Forelimb muscle (tissue), 1 donor: ENCODE data around the gene TLN1. TPM values are rescaled to one million over a fixed set of nuclear protein-coding genes. Genes with fewer than 3 reads are reported as not detected.

Experiments
- DNase-seq: peaks from one replicate; pipeline ENCODE4 v3.0.0-alpha.2; 2013; ENCODE audit warnings: low read depth
- polyA plus RNA-seq: library from polyadenylated mRNA; unstranded; fragments of 120-200 nt; gene quantifications from one replicate; pipeline ENCODE4 v1.2.1, GENCODE V29; 2013; ENCODE audit not compliant: insufficient read length

The TLN1 gene
- polyA plus RNA-seq, 1 donor, result 87.7 TPM

DNA sequence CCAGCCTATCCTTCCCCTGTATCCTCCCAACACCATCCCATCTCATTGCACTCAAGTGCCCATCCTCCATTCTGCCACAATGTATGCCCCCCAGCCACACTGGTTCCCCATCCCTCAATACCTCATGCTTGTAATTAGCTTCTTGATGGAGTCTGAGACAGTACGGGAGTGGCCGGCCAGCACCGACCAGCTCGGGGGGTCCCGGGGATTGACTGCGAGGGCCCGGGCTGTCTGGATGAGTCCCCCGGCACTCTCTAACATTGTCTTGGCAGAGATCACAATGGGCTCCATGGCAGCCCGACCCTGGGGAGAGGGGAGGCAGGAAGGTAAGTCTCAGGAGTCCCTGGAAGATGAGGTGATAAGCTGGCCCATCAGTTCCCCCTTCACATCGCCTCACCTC is 25.0 kb downstream of the TLN1 start:
- no peak for DNase-seq

DNA sequence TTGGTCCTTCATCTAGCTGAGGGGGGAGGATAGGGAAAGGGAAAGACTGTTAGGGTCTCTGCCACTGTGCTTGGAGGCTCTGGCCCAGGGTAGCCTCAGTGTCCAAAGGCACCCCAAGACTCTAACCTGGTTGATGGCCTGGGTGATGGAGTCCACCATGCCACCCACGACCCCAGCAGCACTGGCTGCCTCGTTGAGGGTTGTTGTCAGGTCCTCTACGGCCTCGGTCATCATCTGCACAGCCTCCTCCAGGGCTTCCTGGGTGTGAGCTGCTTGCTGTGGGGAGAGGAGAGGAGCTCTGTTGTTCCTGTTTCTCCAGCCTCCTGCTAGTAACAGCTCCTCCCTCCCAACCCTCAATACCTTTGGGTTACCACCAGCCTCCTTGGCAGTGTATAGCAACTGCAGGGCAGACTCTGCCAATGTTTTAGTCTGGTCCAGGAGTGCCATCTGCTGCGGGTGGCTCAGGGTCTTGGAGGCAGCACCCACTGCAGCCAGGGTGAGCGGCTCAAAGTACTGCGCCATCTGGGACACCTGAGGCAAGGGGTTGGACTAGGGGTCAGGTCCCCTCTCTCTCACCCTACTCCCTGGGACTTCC is 26.1 kb downstream of the TLN1 start:
- DNase-seq, result no peak

DNA sequence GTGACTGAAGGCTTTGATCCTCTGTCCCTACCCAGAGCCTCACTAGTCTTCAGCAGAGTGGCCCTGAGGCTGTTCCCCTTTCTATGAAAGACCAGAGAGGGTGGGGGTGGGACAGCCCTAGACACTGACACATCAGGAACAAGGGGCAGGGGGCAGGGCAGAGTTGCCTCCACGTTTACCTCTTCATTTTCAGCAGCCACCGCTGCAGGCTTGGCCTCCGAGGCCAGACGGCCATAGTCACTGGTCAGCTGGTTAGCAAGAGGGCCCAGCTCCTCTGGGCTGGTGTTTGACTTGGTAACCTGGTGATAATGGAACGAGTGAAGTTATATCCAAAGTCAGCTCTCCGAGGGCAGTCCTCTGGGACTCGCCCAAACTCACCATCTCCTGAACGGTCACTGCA is 26.6 kb downstream of the TLN1 start:
- no peak for DNase-seq

- no peak for DNase-seq
Measured at GRCh38 chr9:35703906-35704672, 27.9 kb downstream of the TLN1 start.

GRCh38 chr9:35702696-35703095 is 29.3 kb downstream of the TLN1 start:
- DNase-seq, result no peak

GRCh38 chr9:35700942-35701341 is 31.1 kb downstream of the TLN1 start:
- DNase-seq, result no peak

GRCh38 chr9:35700031-35700430 is 32.0 kb downstream of the TLN1 start:
- DNase-seq, result no peak

DNA sequence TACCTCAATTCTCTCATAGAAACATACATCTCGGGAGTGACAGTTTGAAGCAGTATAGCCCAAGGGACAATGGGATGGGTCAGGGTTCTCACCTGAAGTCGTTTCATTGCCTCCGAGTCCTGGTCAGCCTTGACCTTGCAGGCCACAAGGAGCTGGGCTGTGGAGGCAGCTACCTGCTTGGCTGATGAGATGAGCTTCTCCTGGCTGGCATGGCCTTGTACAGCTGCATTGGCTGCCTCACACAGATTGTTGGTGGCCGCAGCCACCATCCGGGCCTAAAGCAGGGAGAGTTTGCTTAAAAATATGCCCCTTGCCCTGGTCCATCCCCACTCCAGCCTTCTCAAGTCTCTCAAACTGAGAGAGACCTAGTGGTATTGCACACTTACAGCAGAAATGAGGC is 33.8 kb downstream of the TLN1 start:
- no peak for DNase-seq

GRCh38 chr9:35697486-35697885 is 34.5 kb downstream of the TLN1 start:
- no peak for DNase-seq

GRCh38 chr9:35696520-35697215 is 35.3 kb downstream of the TLN1 start:
- no peak for DNase-seq

DNA sequence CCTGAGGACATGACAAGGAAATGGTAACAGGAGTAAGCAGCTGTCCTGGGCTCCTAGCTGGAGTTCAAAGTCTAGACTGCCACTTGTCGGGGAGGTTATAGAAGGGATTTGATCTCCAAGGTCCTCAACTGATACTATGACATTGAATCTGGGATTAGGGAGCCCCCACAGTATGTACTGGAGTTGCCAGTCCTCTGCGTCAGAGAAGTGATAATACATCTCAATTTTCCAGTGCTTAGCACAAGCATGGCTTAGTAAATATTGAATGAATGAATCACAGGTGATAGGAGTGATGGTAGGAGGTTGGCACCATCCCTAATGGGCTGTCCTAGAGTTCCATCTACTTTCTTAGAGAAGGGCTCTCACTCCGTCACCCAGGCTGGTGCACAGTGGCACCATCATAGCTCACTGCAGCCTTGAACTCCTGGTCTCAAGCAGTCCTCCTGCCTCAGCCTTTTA is 36.0 kb downstream of the TLN1 start:
- DNase-seq, result no peak

DNA sequence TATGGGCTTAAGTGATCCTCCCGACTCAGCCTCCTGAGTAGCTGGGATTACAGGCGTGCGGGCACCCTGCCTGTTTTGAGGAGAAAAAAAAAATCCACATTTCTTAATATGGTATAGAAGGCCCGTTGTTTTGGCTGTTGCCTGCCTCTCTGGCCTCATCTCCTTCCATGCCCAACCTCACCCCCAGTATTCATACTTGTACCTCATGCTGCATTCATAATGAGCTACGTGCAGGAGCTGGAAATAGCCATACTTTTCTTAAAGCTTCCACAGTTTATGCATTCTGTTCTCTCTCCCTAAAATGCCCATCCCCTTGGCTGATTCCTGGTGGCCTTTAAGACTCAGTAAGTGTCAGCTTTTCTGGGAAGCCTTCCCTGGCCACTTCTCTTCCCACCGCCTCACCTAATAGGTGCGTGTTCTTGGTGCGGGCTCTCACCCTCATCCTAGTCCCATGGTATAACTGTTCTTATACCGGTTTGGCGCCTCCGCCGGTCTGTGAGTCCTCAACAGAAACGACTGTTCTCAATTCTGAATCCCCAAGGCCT is 40.2 kb downstream of the TLN1 start:
- no peak for DNase-seq

- DNase-seq, result no peak
Measured at GRCh38 chr9:35691334-35691650, 40.7 kb downstream of the TLN1 start.

DNA sequence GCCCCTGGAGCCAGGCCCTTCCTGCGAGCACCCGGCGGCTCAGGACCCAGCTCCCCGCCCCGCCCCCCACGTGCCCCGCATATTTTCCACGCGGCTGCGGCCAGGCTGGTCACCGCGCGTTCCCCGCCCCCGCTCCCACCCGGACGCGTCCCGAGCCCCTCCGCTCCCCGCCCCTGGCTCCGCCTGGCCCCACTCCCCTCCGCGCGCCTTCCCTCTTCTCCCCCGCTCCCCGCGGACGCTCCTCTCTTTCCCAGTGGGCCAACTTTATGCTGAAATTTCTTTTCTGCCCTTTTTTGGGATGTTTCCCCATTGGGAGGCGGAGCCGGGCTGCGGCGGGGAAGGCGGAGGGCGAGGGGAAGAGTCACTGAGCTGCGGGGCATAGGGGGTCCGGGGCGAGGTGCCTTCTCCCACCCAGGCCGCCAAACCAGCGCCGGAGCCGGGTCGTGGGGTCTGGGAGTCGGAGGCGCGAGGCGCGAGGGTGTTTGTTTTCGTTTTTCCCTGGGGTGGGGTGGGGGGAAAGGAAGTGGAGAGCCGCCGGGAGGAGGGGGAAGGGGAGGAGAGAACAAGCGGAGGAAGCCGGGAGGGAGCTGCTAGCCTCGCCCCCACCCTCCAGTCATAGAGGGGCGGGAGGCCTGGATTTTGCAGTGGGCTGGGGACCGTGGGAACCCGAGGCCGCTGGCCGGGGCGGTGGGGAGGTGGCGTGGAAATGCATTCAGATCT is 41.2 kb downstream of the TLN1 start:
- DNase-seq, result no peak

GRCh38 chr9:35690294-35690613 is 41.7 kb downstream of the TLN1 start:
- no peak for DNase-seq

GRCh38 chr9:35689542-35690293 is 42.3 kb downstream of the TLN1 start, which contains the start of gene TPM2:
Gene TPM2, minus strand, starts transcription at chr9:35689925. Its CDS starts 108 bp downstream, at chr9:35689817.
- DNase-seq, result no peak

GRCh38 chr9:35688558-35689541 is 43.1 kb downstream of the TLN1 start:
- DNase-seq, result no peak

DNA sequence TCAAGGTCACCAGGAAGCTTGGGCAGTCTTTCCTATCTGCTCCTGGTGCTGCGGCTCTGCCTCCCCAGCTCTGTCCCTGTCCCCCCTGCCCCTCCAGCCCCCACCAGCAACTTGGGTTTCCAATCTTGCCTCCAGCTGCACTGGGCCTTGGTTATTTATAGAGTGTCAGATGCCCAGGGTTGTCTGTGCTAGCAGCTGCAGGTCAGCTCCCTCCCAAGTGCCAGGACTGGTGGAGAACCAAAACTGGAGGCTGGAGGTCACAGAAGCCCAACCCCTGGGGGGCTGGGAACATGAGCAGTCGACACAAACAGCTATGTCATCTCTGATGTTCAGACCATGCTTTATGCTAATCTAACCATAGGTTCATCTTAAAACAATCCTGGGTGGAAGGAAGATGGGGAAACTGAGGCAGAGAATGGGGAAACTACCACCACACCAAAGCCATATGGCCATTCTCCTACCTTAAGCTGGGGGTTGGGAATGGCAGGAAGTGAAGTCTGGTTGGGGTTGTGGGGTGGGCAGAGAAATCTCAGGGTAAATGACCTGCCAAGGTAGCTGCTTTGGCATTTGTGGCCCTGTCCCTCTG is 43.9 kb downstream of the TLN1 start:
- DNase-seq, result no peak

DNA sequence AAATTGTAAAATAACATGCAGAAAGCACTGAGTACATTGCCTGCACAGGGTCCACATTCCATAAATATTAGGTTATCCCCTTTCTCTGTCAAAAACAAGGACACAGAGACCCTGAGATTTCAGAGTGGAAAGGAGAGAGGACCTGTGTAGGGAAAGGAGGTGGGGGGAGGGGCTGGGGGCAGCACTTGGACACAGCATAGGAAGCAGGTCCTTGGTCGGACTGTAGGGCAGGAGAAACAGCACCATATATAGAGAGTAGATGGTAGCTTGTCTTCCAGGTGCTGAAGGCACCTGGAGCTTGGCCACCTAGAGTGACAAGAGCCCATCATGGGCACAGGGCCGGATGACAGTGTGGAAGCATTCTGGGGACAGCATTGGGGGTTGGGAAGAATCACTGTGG is 44.7 kb downstream of the TLN1 start:
- DNase-seq, result no peak
